ENCODE results near the gene SYT15. TPM values are rescaled to one million over a fixed set of nuclear protein-coding genes. Genes with fewer than 3 reads are reported as not detected.
"Not testable (repeated sequence)": the region's sequence is repeated elsewhere in the genome, so short reads cannot be mapped to it uniquely, and the experiment has no call there.

Gene SYT15
- total RNA-seq, 1 experiment from 2014 or later = 2.2 TPM

DNA sequence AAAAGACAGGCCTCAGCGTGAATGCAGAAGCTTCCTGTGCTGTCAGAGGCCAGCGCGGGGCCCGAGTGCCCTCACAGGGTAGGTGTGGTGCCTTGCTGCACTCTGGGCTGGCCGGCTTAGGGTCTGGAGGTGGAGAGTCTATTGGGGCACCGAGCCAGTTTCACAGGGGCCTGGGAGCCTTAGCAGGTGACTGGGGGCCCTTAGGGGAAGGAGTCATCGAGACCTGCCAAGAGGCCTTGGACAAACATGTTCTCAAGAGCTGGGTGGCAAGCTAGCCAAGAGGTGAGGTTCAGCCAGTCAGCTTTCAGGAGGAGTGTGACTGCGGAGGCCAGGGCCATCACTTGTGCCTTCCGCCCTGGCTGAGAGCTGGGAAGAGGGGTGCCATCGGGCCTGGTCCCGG lies 3.6 kb downstream of the SYT15 start:
- H3K4me1 Mint-ChIP-seq (ENCODE audit: low read depth, unreplicated experiment); DNase-seq; intact Hi-C loops (cut with micrococcal nuclease; ENCODE audit: unreplicated experiment); H3K9me3 Mint-ChIP-seq (ENCODE audit: low read depth, unreplicated experiment); BruUV-seq (replicated peaks); CTCF ChIA-PET; H3K36me3 Mint-ChIP-seq (ENCODE audit: insufficient read depth, unreplicated experiment); H3K27ac Mint-ChIP-seq (ENCODE audit: unreplicated experiment); H3K27me3 Mint-ChIP-seq (ENCODE audit: unreplicated experiment); H3K4me3 Mint-ChIP-seq (ENCODE audit: low read depth, unreplicated experiment): not testable (repeated sequence)

DNA sequence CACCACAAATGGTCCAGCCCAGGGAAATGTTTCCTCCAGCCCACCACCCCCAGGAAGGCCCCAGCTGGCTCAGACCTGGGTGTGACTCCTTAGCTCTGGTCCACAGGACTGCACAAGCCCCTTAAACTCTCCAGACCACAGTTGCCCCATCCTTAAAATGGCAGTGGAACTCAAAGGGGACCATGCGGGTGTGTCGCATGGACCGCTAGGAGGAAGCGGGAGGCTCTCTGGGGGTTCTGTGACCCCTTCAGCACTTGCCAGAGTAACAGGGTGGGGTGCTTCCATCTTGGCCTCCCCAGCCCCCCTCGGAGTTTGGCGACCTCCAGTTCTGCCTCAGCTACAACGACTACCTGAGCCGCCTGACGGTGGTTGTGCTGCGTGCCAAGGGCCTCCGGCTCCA lies 5.3 kb downstream of the SYT15 start:
- intact Hi-C loops (cut with micrococcal nuclease; ENCODE audit: unreplicated experiment); CTCF ChIA-PET; H3K36me3 Mint-ChIP-seq (ENCODE audit: insufficient read depth, unreplicated experiment); H3K4me1 Mint-ChIP-seq (ENCODE audit: low read depth, unreplicated experiment); DNase-seq; H3K9me3 Mint-ChIP-seq (ENCODE audit: low read depth, unreplicated experiment); H3K27ac Mint-ChIP-seq (ENCODE audit: unreplicated experiment); H3K4me3 Mint-ChIP-seq (ENCODE audit: low read depth, unreplicated experiment); H3K27me3 Mint-ChIP-seq (ENCODE audit: unreplicated experiment); BruUV-seq (replicated peaks): not testable (repeated sequence)

DNA sequence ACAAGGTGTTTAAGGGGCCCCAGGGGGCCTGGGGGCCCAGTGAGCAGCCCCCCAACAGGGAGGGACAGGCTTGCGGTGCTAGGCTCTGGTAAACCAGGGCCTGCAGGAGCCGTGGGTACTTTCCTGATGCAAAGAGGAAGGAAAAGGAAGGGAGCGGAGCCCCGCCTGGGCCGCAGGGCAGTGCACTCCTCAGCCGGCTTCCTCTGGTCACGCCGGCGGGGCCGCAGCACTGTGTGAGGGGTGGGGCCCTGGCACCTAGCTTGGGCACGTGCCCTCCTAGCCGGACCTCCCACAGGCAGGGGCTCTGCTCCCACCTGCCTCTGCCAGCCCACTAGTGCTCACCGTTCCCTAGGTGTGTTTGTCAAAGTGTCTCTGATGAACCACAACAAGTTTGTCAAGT lies 6.3 kb downstream of the SYT15 start:
- H3K36me3 Mint-ChIP-seq (ENCODE audit: insufficient read depth, unreplicated experiment); H3K9me3 Mint-ChIP-seq (ENCODE audit: low read depth, unreplicated experiment); DNase-seq; intact Hi-C loops (cut with micrococcal nuclease; ENCODE audit: unreplicated experiment); H3K27me3 Mint-ChIP-seq (ENCODE audit: unreplicated experiment); BruUV-seq (replicated peaks); H3K27ac Mint-ChIP-seq (ENCODE audit: unreplicated experiment); H3K4me3 Mint-ChIP-seq (ENCODE audit: low read depth, unreplicated experiment); CTCF ChIA-PET; H3K4me1 Mint-ChIP-seq (ENCODE audit: low read depth, unreplicated experiment): not testable (repeated sequence)

DNA sequence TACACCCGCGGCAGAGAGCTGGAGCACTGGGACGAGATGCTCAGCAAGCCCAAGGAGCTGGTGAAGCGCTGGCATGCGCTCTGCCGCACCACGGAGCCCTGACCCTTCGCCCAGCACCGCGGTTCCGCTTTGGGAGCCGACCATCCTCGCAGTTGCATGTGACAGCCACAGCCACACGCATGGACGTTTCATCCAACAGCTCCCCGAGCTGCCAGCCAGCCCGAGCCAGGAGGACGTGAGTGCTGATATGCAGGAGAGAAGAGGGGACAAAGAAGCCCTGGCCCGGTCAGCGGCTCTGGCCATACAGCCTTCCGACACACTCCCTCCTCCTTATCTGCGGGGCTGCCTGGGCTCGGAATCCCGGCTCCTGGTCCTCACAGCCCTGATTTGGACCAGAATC lies 8.6 kb downstream of the SYT15 start:
- H3K9me3 Mint-ChIP-seq (ENCODE audit: low read depth, unreplicated experiment); H3K27me3 Mint-ChIP-seq (ENCODE audit: unreplicated experiment); H3K4me1 Mint-ChIP-seq (ENCODE audit: low read depth, unreplicated experiment); H3K4me3 Mint-ChIP-seq (ENCODE audit: low read depth, unreplicated experiment); DNase-seq; CTCF ChIA-PET; BruUV-seq (replicated peaks); H3K36me3 Mint-ChIP-seq (ENCODE audit: insufficient read depth, unreplicated experiment); intact Hi-C loops (cut with micrococcal nuclease; ENCODE audit: unreplicated experiment); H3K27ac Mint-ChIP-seq (ENCODE audit: unreplicated experiment): not testable (repeated sequence)

DNA sequence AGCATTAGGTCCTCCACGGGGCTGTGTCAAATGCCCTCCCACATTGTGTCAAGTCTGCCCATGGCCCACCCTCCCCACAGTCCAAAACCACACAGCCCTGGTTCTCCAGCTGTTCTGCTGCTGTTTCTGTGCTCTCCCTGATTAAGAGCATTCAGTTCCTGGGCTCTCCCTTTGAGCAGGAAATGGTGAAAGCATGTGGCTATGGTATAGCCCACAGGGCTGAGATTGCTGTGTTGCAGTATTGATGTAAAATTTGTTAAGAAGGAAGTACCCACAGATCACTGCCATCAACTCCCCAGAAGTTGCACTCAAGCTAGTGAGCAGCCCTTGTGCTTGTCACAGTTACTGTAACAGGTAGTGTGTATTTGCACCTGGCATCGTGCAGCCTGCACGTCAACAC lies 9.3 kb downstream of the SYT15 start:
- H3K4me3 Mint-ChIP-seq (ENCODE audit: low read depth, unreplicated experiment); DNase-seq; H3K27ac Mint-ChIP-seq (ENCODE audit: unreplicated experiment); CTCF ChIA-PET; H3K4me1 Mint-ChIP-seq (ENCODE audit: low read depth, unreplicated experiment); H3K27me3 Mint-ChIP-seq (ENCODE audit: unreplicated experiment); BruUV-seq (replicated peaks); H3K36me3 Mint-ChIP-seq (ENCODE audit: insufficient read depth, unreplicated experiment); intact Hi-C loops (cut with micrococcal nuclease; ENCODE audit: unreplicated experiment); H3K9me3 Mint-ChIP-seq (ENCODE audit: low read depth, unreplicated experiment): not testable (repeated sequence)

DNA sequence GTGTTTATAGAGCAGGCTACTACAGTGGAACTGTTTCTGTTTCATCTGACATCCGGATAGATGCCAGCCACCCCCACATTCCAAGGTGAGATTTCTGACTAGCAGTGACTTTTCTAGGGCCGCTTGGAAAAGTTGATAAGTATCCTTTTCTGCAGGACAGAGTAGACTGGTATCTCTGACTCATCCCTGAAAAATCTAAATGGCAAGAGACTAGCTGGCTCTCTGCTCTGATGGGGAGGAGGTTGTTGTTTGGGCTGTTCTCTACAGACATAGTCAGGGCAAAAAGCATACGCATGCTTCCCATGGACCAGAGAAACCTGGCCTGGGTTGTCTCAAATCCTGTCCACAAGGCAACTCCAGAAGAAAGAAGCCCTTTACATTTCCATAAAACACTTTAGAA lies 10.7 kb downstream of the SYT15 start:
- H3K27me3 Mint-ChIP-seq (ENCODE audit: unreplicated experiment); H3K9me3 Mint-ChIP-seq (ENCODE audit: low read depth, unreplicated experiment); intact Hi-C loops (cut with micrococcal nuclease; ENCODE audit: unreplicated experiment); H3K4me1 Mint-ChIP-seq (ENCODE audit: low read depth, unreplicated experiment); H3K36me3 Mint-ChIP-seq (ENCODE audit: insufficient read depth, unreplicated experiment); CTCF ChIA-PET; BruUV-seq (replicated peaks); DNase-seq; H3K4me3 Mint-ChIP-seq (ENCODE audit: low read depth, unreplicated experiment); H3K27ac Mint-ChIP-seq (ENCODE audit: unreplicated experiment): not testable (repeated sequence)

DNA sequence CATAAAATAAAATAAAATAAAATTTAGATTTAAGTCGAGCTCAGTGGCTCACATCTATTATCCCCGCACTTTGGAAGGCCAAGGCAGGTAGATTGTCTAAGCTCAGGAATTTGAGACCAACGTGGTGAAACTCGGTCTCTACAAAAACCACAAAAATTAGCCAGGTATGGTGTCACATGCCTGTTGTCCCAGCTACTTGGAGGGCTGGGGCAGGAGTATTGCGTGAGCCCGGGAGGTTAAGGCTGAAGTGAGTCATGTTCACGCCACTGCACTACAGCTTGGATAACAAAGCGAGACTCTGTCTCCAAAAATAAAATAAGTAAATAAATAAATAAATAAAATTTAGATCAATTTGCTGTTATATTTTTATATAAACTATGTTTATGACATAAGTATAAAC lies 12.1 kb downstream of the SYT15 start:
- intact Hi-C loops (cut with micrococcal nuclease; ENCODE audit: unreplicated experiment); H3K4me3 Mint-ChIP-seq (ENCODE audit: low read depth, unreplicated experiment); CTCF ChIA-PET; H3K27ac Mint-ChIP-seq (ENCODE audit: unreplicated experiment); DNase-seq; BruUV-seq (replicated peaks); H3K9me3 Mint-ChIP-seq (ENCODE audit: low read depth, unreplicated experiment); H3K27me3 Mint-ChIP-seq (ENCODE audit: unreplicated experiment); H3K36me3 Mint-ChIP-seq (ENCODE audit: insufficient read depth, unreplicated experiment); H3K4me1 Mint-ChIP-seq (ENCODE audit: low read depth, unreplicated experiment): not testable (repeated sequence)

DNA sequence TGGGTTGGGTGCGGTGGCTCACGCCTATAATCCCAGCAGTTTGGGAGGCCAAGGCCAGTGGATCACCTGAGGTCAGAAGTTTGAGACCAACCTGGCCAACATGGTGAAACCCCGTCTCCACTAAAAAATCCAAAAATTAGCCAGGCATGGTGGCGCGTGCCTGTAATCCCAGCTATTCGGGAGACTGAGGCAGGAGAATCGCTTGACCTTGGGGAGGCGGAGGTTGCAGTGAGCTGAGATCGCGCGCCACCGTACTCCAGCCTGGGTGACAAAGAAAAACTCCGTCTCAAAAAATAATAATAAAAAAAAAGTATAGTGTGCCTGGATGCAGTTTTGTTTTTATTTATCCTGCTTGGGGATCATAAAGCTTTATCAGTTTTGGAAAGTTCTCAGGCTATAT lies 14.4 kb downstream of the SYT15 start:
- H3K36me3 Mint-ChIP-seq (ENCODE audit: insufficient read depth, unreplicated experiment); H3K27ac Mint-ChIP-seq (ENCODE audit: unreplicated experiment); H3K4me1 Mint-ChIP-seq (ENCODE audit: low read depth, unreplicated experiment); H3K9me3 Mint-ChIP-seq (ENCODE audit: low read depth, unreplicated experiment); intact Hi-C loops (cut with micrococcal nuclease; ENCODE audit: unreplicated experiment); H3K27me3 Mint-ChIP-seq (ENCODE audit: unreplicated experiment); CTCF ChIA-PET; BruUV-seq (replicated peaks); DNase-seq; H3K4me3 Mint-ChIP-seq (ENCODE audit: low read depth, unreplicated experiment): not testable (repeated sequence)

DNA sequence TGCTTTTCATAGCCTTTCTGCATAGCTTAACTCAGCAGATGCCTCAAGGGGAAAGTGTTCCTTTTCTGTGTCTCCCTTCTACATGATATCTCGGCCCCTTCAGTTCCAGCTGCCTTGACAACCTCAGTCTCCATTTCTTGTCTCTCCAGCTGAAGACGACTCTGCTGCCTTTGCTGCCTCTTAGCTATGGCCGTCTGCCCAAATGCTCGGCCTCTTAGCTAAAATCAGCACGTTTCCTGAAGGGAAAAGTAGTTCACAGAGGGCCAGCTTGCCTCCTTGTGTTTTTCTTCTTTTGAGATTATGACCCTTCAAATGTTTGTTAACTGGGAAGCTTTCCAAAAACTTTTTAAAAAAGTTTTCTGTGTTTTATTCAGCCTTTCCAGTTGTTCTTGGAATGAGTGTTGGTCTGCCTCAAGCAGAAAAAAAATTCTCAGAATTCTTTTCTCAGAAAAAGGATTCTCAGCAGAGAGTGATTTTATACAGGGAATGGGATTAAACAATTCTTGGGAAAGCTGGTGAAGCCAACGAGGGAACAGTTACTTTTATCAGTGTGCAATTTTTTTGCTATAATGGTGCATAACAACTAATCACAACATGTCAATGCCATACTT lies 15.6 kb downstream of the SYT15 start:
- H3K4me3 Mint-ChIP-seq (ENCODE audit: low read depth, unreplicated experiment); H3K36me3 Mint-ChIP-seq (ENCODE audit: insufficient read depth, unreplicated experiment); H3K4me1 Mint-ChIP-seq (ENCODE audit: low read depth, unreplicated experiment); H3K27ac Mint-ChIP-seq (ENCODE audit: unreplicated experiment); H3K9me3 Mint-ChIP-seq (ENCODE audit: low read depth, unreplicated experiment); H3K27me3 Mint-ChIP-seq (ENCODE audit: unreplicated experiment); BruUV-seq (replicated peaks); DNase-seq; intact Hi-C loops (cut with micrococcal nuclease; ENCODE audit: unreplicated experiment); CTCF ChIA-PET: not testable (repeated sequence)

DNA sequence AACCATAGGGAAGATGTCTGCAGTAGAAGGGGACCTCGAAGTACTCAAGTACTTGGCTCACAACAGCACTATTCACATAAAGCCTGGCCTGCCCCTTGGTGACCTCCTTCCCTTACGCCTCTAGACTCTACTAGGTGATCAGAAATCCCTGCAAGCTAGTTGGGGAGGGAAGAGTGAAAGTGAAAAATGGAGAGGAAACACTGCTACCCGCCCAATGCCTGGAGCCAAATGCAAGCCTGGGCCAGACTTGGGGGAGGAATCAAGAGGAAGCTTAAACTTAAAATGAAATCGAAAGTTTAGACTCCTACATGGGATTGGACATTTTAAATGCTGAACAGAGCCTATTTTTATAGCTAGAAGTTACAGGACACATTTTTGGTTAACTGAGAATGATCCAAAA lies 17.6 kb downstream of the SYT15 start:
- H3K4me1 Mint-ChIP-seq (ENCODE audit: low read depth, unreplicated experiment); H3K9me3 Mint-ChIP-seq (ENCODE audit: low read depth, unreplicated experiment); DNase-seq; H3K4me3 Mint-ChIP-seq (ENCODE audit: low read depth, unreplicated experiment); CTCF ChIA-PET; H3K27me3 Mint-ChIP-seq (ENCODE audit: unreplicated experiment); H3K27ac Mint-ChIP-seq (ENCODE audit: unreplicated experiment); H3K36me3 Mint-ChIP-seq (ENCODE audit: insufficient read depth, unreplicated experiment); BruUV-seq (replicated peaks); intact Hi-C loops (cut with micrococcal nuclease; ENCODE audit: unreplicated experiment): not testable (repeated sequence)
